ENCODE measurements around the gene ZBTB6. TPM values are rescaled to one million over a fixed set of nuclear protein-coding genes. Genes with fewer than 3 reads are reported as not detected.

The ZBTB6 gene
- total RNA-seq = 13.8 TPM in 2 replicates

GRCh38 chr9:122912964-122913673, at the start of gene ZBTB6:
TSS of gene ZBTB6 (minus strand) at chr9:122913323. CDS start at chr9:122912072, 1,251 bp downstream.
- H3K27ac ChIP-seq (ENCODE audit: low read depth, low read length) = peak within 1 kb of the TSS; percentile 87
- H3K4me2 ChIP-seq (ENCODE audit: insufficient read depth, low read length) = peak within 1 kb of the TSS; percentile 99
- TF ChIP-seq CTCF (IDR thresholded peaks at IDR 0.05; ENCODE audit: extremely low read depth, low read depth, low read length) = no peak
- peaks cover 6% of the 10 kb centered on the region for H4K20me1 ChIP-seq (ENCODE audit: insufficient read depth, low read length)
- peak; percentile 86 for DNase-seq (ENCODE audit: insufficient read length, low spot score, missing footprints)
- H3K9me3 ChIP-seq (ENCODE audit: low read depth, low read length) = no peaks in the 10 kb centered on the region
- H3K36me3 ChIP-seq (ENCODE audit: insufficient read depth, low read length) = peaks cover 24% of the 10 kb centered on the region
- H3K4me1 ChIP-seq (ENCODE audit: insufficient read depth, low read length) = peaks cover 10% of the 10 kb centered on the region
- H3K4me3 ChIP-seq (ENCODE audit: insufficient read depth, low read length) = peak within 1 kb of the TSS; percentile 81
- no peaks in the 10 kb centered on the region for H3K27me3 ChIP-seq (ENCODE audit: insufficient read depth, low read length)
- H3K79me2 ChIP-seq (ENCODE audit: insufficient read depth, low read length) = peaks cover 43% of the 10 kb centered on the region
- peak within 1 kb of the TSS; percentile 94 for H2AFZ ChIP-seq (ENCODE audit: low read length)

- H3K4me2 ChIP-seq (ENCODE audit: insufficient read depth, low read length) = no peak overlapping the region
- no peaks in the 10 kb centered on the region for H3K4me1 ChIP-seq (ENCODE audit: insufficient read depth, low read length)
- H3K79me2 ChIP-seq (ENCODE audit: insufficient read depth, low read length) = peaks cover 4% of the 10 kb centered on the region
- DNase-seq (ENCODE audit: insufficient read length, low spot score, missing footprints) = no peak
- H3K36me3 ChIP-seq (ENCODE audit: insufficient read depth, low read length) = peaks cover 3% of the 10 kb centered on the region
- no peaks in the 10 kb centered on the region for H3K27me3 ChIP-seq (ENCODE audit: insufficient read depth, low read length)
- H4K20me1 ChIP-seq (ENCODE audit: insufficient read depth, low read length) = peaks cover 1% of the 10 kb centered on the region
- no peak overlapping the region for H3K27ac ChIP-seq (ENCODE audit: low read depth, low read length)
- H3K4me3 ChIP-seq (ENCODE audit: insufficient read depth, low read length) = no peak overlapping the region
- TF ChIP-seq CTCF (IDR thresholded peaks at IDR 0.05; ENCODE audit: extremely low read depth, low read depth, low read length) = no peak
- H3K9me3 ChIP-seq (ENCODE audit: low read depth, low read length) = no peaks in the 10 kb centered on the region
- no peak overlapping the region for H2AFZ ChIP-seq (ENCODE audit: low read length)
Observed at GRCh38 chr9:122961139-122961538, 48.0 kb upstream of the ZBTB6 start.

- no peak for TF ChIP-seq CTCF (IDR thresholded peaks at IDR 0.05; ENCODE audit: extremely low read depth, low read depth, low read length)
- H3K4me1 ChIP-seq (ENCODE audit: insufficient read depth, low read length) = peaks cover 5% of the 10 kb centered on the region
Observed at GRCh38 chr9:122955961-122956360, 42.8 kb upstream of the ZBTB6 start.

GRCh38 chr9:122954253-122954691, 41.1 kb upstream of the ZBTB6 start:
- H3K36me3 ChIP-seq (ENCODE audit: insufficient read depth, low read length) = no peaks in the 10 kb centered on the region
- peaks cover 5% of the 10 kb centered on the region for H3K4me1 ChIP-seq (ENCODE audit: insufficient read depth, low read length)
- H3K27me3 ChIP-seq (ENCODE audit: insufficient read depth, low read length) = no peaks in the 10 kb centered on the region
- H3K4me3 ChIP-seq (ENCODE audit: insufficient read depth, low read length) = no peak overlapping the region
- peaks cover 61% of the 10 kb centered on the region for H3K79me2 ChIP-seq (ENCODE audit: insufficient read depth, low read length)
- no peak for TF ChIP-seq CTCF (IDR thresholded peaks at IDR 0.05; ENCODE audit: extremely low read depth, low read depth, low read length)
- H3K4me2 ChIP-seq (ENCODE audit: insufficient read depth, low read length) = peak overlapping the region; percentile 19
- no peak overlapping the region for H2AFZ ChIP-seq (ENCODE audit: low read length)
- H3K9me3 ChIP-seq (ENCODE audit: low read depth, low read length) = no peaks in the 10 kb centered on the region
- no peak for DNase-seq (ENCODE audit: insufficient read length, low spot score, missing footprints)
- no peak overlapping the region for H3K27ac ChIP-seq (ENCODE audit: low read depth, low read length)
- peaks cover 29% of the 10 kb centered on the region for H4K20me1 ChIP-seq (ENCODE audit: insufficient read depth, low read length)

More at GRCh38 chr9:122955961-122956360, 42.8 kb upstream of the ZBTB6 start:
- no peak overlapping the region for H3K27ac ChIP-seq (ENCODE audit: low read depth, low read length)
- H3K4me3 ChIP-seq (ENCODE audit: insufficient read depth, low read length) = no peak overlapping the region
- H3K27me3 ChIP-seq (ENCODE audit: insufficient read depth, low read length) = no peaks in the 10 kb centered on the region
- H3K36me3 ChIP-seq (ENCODE audit: insufficient read depth, low read length) = no peaks in the 10 kb centered on the region
- no peak for DNase-seq (ENCODE audit: insufficient read length, low spot score, missing footprints)
- H3K4me2 ChIP-seq (ENCODE audit: insufficient read depth, low read length) = no peak overlapping the region
- H3K79me2 ChIP-seq (ENCODE audit: insufficient read depth, low read length) = peaks cover 47% of the 10 kb centered on the region
- peaks cover 21% of the 10 kb centered on the region for H4K20me1 ChIP-seq (ENCODE audit: insufficient read depth, low read length)
- no peak overlapping the region for H2AFZ ChIP-seq (ENCODE audit: low read length)
- H3K9me3 ChIP-seq (ENCODE audit: low read depth, low read length) = no peaks in the 10 kb centered on the region

All from osteoblast (primary cell).